Naive B cell (primary cell): ENCODE data around the gene GFOD1. TPM values are rescaled to one million over a fixed set of nuclear protein-coding genes. Genes with fewer than 3 reads are reported as not detected.
"Not testable (repeated sequence)": the region's sequence is repeated elsewhere in the genome, so short reads cannot be mapped to it uniquely, and the experiment has no call there.

Experiments used
- ATAC-seq, 2 donors: fragments of 150-1000 bp; cut with Tn5 transposase; 2 replicates each; pipeline ENCODE4 v1.10.0; 2021; ENCODE audit warnings: low read depth in 2 of 2, mild to moderate bottlenecking in 2 of 2, moderate library complexity in 2 of 2
- DNase-seq: peaks from one replicate; pipeline ENCODE4 v3.0.0; 2022
- H3K27ac Mint-ChIP-seq, 6 donors: one replicate each; pipeline ENCODE4 v1.8.0; 2020 to 2022; ENCODE audit warnings: mild to moderate bottlenecking in 6 of 6, mixed read lengths in 6 of 6, moderate library complexity in 5 of 6, inconsistent platforms in 2 of 6
- H3K27me3 Mint-ChIP-seq, 3 donors: one replicate each; pipeline ENCODE4 v1.8.0; 2021 to 2022; ENCODE audit warnings: mixed read lengths in 3 of 3, mild to moderate bottlenecking in 1 of 3
- H3K36me3 Mint-ChIP-seq, 2 donors: one replicate each; pipeline ENCODE4 v1.8.0; 2020 to 2022; ENCODE audit warnings: mixed read lengths in 2 of 2, inconsistent platforms in 1 of 2, mild to moderate bottlenecking in 1 of 2
- H3K4me1 Mint-ChIP-seq, 3 donors: one replicate each; pipeline ENCODE4 v1.8.0; 2020 to 2022; ENCODE audit warnings: mixed read lengths in 3 of 3, inconsistent platforms in 1 of 3, mild to moderate bottlenecking in 1 of 3, moderate library complexity in 1 of 3
- H3K4me3 Mint-ChIP-seq, 8 donors: one replicate each; pipeline ENCODE4 v1.8.0; 2020 to 2022; ENCODE audit warnings: mild to moderate bottlenecking in 8 of 8, mixed read lengths in 8 of 8, moderate library complexity in 8 of 8, inconsistent platforms in 2 of 8
- H3K9me3 Mint-ChIP-seq, 7 donors: one replicate each; pipeline ENCODE4 v1.8.0; 2020 to 2022; ENCODE audit warnings: mixed read lengths in 7 of 7, mild to moderate bottlenecking in 5 of 7, inconsistent platforms in 2 of 7, moderate library complexity in 1 of 7
- polyA plus RNA-seq, 6 donors: library from polyadenylated mRNA; unstranded; fragments of 300-500 nt; fragmentation: Illumina TruSeq; gene quantifications; one replicate each; pipeline ENCODE4 v1.2.3, GENCODE V29; 2021; ENCODE audit warnings: low read depth in 6 of 6

The GFOD1 gene
- polyA plus RNA-seq, 6 donors from 2014 or later, result 2.9 to 10.7 (median 5.4) TPM

DNA sequence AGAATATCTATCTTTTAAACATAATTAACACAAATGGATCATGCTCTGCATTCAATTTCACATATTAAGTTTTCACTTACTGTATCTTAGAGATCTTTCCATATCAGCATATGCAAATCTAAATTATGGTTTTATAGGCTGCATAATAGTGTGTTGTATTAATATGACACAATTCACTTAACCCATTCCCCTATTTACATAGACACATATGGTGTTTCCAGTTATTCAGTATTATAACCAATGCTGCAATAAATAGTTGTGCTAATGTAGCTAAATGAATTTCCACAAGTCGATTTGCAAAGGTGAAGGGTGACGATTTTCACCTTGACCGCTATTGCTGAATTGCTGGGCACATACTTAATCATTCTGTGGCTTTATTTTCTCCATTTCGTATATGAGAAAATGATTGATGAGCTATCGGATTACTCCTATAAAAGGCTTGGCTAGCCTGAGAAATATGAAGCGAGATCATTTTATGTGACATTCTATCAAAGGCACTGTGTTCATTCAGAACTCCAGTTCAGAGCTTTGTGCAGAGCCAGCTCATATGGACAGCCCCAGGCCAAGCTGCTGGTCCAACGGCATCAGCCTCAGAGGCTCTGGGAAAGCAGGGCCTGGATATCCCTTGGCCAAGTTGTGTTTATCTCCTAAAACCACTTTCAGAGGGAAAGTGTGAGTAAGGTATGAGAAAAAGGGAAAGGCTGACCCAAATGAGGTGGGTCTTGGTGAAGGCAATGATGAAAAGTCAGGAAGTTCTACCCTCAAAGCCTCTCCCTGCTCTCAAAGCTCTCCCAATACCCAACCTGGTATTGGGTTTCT lies 50.8 kb downstream of the GFOD1 start:
- Mint-ChIP-seq H3K27me3 (no peaks in the 10 kb centered on the region), H3K4me1 (peaks cover 18 to 34% (median 23%) of the 10 kb centered on the region in 3 donors), H3K4me3 (no peak overlapping the region), H3K36me3 (no peaks in the 10 kb centered on the region), H3K9me3 (peaks cover 0 to 4% (median 0%) of the 10 kb centered on the region in 7 donors), H3K27ac (no peak overlapping the region)
- no peak for DNase-seq
- ATAC-seq, result no peak

DNA sequence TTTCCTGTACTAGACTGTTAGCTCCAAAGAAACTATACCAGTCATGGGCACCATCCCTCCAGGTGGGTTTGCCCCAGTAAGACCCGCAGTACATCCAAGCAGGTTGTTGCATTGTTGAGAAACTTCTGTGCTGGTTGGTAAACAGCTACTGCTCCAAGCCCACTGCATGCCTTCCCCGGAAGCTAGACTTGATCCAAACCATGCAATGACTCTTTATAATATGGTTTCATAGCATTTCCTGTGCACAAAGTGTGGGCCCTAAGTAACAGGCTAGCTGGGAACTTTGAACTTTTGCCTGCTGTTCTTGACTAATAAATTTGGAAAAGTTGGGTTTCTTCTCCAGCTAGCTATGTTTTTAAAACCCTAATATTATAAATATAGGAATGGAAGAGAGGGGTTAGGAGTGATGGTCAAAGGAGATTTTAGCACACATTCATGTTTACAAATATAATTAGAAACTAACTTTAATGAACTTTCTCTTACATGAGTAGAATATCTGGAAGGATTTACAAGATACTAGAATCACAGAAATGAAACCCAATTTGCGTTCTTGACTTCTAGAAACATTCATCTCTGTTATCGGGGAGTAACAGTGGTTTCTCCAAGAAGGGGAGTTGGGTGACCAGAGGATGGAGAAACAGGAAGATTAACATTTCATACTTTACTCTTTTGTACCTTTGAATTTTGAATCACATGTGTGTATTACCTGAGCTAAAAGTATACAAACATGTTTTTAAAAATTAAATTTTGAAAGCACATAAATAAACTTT lies 51.7 kb downstream of the GFOD1 start:
- H3K36me3 Mint-ChIP-seq, result no peaks in the 10 kb centered on the region
- ATAC-seq (no peak), DNase-seq (no peak)
- H3K4me3 Mint-ChIP-seq, result peak overlapping the region in 1 of 8 donors; percentile 75
- H3K4me1 Mint-ChIP-seq, result peaks cover 27 to 44% (median 28%) of the 10 kb centered on the region in 3 donors
- H3K27me3 Mint-ChIP-seq, result no peaks in the 10 kb centered on the region
- peak overlapping the region in 2 of 6 donors; percentile 38 to 40 for H3K27ac Mint-ChIP-seq
- peaks cover 0 to 4% (median 0%) of the 10 kb centered on the region in 7 donors for H3K9me3 Mint-ChIP-seq

DNA sequence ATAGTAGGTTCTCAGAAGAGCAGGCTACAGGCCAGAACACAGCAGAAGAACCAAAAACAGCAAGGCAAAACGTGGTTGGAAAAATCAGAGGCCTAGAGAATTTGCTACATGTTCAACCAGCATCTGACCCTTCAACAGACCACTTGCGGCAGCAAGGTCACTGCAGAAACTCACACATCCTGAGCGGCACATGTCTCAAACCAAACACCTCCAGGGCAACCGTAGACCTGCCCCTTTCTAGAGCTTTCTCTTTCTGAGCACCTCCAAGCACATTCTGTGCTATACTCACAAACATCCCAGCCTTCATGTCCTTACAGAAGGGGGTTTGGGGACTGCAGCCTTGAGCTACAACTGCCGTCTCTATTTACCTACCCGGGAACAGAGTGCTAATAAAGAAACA lies 52.6 kb downstream of the GFOD1 start:
- Mint-ChIP-seq H3K27me3 (no peaks in the 10 kb centered on the region), H3K36me3 (no peaks in the 10 kb centered on the region), H3K4me3 (no peak overlapping the region), H3K27ac (peak overlapping the region in 1 of 6 donors; percentile 5), H3K9me3 (peaks cover 0 to 4% (median 0%) of the 10 kb centered on the region in 7 donors), H3K4me1 (peaks cover 27 to 45% (median 29%) of the 10 kb centered on the region in 3 donors)
- DNase-seq, result no peak
- ATAC-seq, result no peak

DNA sequence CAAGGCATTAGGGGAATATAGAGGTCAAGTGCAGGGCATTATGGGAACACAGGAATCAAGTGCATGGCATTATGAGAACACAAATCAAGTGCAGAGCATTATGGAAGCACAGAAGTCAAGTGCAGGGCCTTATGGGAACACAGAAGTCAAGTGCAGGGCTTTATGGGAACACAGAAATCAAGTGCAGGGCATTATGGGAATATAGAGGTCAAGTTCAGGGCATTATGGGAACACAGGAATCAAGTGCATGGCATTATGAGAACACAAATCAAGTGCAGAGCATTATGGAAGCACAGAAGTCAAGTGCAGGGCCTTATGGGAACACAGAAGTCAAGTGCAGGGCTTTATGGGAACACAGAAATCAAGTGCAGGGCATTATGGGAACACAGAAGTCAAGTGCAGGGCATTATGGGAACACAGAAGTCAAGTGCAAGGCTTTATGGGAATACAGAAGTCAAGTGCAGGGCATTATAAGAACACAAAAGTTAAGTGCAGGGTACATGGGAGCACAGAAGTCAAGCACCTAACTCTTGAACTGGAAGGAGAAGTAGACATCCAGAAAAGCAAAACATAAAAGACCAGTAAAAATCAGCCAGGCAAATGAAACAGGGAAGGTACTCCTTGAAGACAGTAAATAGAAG lies 53.1 kb downstream of the GFOD1 start:
- not testable (repeated sequence) for H3K27me3 Mint-ChIP-seq, H3K9me3 Mint-ChIP-seq, H3K36me3 Mint-ChIP-seq, DNase-seq, H3K4me3 Mint-ChIP-seq, ATAC-seq
- peaks cover 27 to 48% (median 29%) of the 10 kb centered on the region in 3 donors for H3K4me1 Mint-ChIP-seq
- peak overlapping the region in 3 of 6 donors; percentile 1 to 74 (median 57) for H3K27ac Mint-ChIP-seq

DNA sequence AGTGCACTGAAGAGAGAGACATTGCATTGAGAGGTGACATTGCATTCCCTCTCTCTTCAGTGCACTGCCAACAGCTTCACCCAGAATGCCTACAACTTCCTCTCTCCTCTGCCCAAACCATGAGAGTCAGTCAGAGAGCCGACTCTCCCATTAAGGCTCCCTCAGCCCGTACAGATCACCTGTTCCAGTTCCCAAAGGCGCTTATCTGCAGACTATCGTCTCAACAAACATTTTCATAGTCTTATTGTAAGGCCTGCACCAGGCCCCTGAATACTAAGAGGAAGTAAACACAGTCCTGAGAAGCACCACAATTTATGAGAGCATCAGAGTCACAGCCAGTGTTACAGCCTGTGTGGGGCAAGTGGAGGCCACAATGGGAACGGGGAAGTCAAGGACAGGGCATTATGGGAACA lies 53.7 kb downstream of the GFOD1 start:
- Mint-ChIP-seq H3K4me1 (peaks cover 27 to 53% (median 32%) of the 10 kb centered on the region in 3 donors), H3K36me3 (no peaks in the 10 kb centered on the region), H3K4me3 (peak overlapping the region in 4 of 8 donors; percentile 34 to 72 (median 46)), H3K9me3 (peaks cover 0 to 4% (median 0%) of the 10 kb centered on the region in 7 donors), H3K27me3 (no peaks in the 10 kb centered on the region), H3K27ac (peak overlapping the region in 5 of 6 donors; percentile 50 to 91 (median 74))
- ATAC-seq, result peak; percentile 67 to 69
- DNase-seq, result no peak

DNA sequence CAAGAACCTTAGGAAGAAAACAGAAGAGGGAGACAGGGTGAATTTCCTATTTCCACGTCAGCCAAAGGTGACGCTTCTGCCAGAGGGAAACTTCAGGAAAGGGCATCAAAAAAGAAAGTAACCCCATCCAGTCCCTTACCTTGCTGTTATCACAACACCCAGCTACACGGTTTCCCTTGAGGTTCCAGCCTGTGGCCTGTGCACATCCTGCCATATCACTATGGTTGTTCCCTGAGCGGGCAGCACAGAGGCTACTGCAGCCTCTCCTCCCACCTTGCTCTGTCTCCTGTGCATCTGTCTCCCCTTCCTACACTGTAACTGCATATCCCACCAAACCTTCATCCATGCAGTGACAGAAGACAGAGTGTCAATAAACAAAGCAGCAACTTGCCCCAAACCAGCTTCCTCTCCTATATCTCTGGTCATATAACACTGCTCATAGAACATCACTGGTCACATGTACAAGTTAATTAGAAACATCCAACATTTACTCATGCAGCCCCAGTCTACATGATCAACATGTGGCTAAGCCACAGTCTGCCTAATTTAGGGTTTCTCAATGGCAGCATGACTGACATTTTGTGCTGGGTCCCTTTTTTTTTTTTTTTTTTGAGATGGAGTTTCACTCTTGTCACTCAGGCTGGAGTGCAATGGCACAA lies 54.7 kb downstream of the GFOD1 start:
- no peak for DNase-seq
- Mint-ChIP-seq H3K27ac (peak overlapping the region in 4 of 6 donors; percentile 1 to 33 (median 20)), H3K27me3 (no peaks in the 10 kb centered on the region), H3K4me3 (no peak overlapping the region), H3K4me1 (peaks cover 38 to 64% (median 38%) of the 10 kb centered on the region in 3 donors), H3K9me3 (peaks cover 0 to 4% (median 0%) of the 10 kb centered on the region in 7 donors), H3K36me3 (no peaks in the 10 kb centered on the region)
- no peak for ATAC-seq

DNA sequence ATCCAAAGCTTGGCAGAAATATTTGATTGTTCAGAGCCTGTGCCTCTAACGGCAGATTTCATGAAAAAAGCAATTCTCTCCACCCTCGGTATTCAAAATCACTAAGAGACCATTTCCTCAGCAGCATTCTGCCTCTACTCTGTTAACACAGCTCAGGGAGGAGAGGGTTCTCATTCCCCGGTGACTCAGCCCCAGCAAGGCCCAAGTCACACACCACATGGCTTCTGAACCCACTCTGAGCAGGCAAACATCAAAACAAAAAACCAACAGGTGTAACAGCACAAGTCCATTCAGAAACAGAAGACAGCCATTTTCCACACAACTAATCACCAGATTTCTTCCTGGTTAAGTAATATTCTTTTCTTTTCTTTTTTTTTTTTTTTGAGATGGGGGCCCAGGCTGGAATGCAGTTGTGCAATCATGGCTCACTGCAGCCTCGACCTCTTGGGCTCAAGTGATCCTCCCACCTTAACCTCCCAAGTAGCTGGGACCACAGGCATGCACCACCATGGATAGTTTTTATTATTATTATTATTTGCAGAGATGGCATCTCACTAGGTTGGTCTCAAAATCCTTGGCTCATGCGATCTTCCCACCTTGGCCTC lies 55.4 kb downstream of the GFOD1 start:
- DNase-seq (no peak), ATAC-seq (no peak)
- Mint-ChIP-seq H3K27me3 (no peaks in the 10 kb centered on the region), H3K36me3 (no peaks in the 10 kb centered on the region), H3K27ac (peak overlapping the region in 5 of 6 donors; percentile 1 to 75 (median 57)), H3K4me1 (peaks cover 38 to 71% (median 41%) of the 10 kb centered on the region in 3 donors), H3K4me3 (peak overlapping the region in 1 of 8 donors; percentile 30), H3K9me3 (peaks cover 0 to 4% (median 0%) of the 10 kb centered on the region in 7 donors)

DNA sequence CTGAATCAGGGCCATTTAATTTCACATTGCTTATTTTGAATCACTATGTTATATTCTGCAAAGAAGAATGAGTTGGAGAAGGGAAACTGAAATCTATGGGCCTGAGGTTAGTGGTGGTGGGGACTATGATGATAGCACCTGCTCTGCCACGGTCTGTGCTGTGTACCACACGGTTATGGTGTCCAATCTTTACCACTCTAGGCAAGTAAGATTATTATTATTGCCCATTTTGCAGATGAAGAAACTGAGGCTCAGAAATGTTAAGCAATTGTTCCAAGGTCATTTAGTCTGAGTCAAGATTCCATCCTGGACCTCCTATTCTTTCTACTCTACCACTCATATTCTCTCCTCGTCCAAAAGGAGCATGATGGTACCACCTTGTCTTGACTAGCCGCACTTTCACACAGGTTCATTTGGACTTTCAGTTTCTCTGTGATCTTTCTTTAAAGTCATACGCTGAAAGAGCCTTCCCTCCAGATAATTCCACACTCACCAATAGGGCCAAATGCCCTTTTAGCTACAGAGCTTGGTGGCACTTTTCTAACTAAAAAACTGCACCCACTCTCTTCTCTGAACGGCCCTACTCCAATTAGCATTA lies 56.2 kb downstream of the GFOD1 start:
- ATAC-seq, result no peak
- H3K4me3 Mint-ChIP-seq, result no peak overlapping the region
- H3K27ac Mint-ChIP-seq, result peak overlapping the region in 4 of 6 donors; percentile 9 to 49 (median 23)
- DNase-seq, result no peak
- no peaks in the 10 kb centered on the region for H3K36me3 Mint-ChIP-seq
- H3K4me1 Mint-ChIP-seq, result peaks cover 41 to 76% (median 44%) of the 10 kb centered on the region in 3 donors
- H3K9me3 Mint-ChIP-seq, result peaks cover 0 to 4% (median 0%) of the 10 kb centered on the region in 7 donors
- no peaks in the 10 kb centered on the region for H3K27me3 Mint-ChIP-seq

DNA sequence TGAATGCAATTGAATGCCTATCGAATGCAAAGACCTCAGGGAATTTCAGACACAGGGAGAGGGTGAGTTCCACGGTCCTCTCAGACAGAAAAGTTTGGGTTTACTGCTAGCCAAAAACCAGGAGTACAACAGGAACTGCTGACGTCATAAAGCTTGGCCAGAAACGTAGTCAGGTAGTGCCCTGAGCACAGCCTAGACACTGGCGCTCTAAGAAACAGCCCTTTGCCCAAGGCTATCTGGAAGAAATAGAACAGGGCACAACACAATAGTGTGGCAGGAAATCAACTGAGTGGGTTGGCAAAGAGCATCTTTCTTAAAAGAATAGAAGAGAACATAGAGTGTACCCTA lies 58.0 kb downstream of the GFOD1 start:
- Mint-ChIP-seq H3K9me3 (peaks cover 0 to 4% (median 0%) of the 10 kb centered on the region in 7 donors), H3K27ac (peak overlapping the region in 3 of 6 donors; percentile 7 to 96 (median 48)), H3K4me3 (no peak overlapping the region), H3K27me3 (no peaks in the 10 kb centered on the region), H3K36me3 (no peaks in the 10 kb centered on the region), H3K4me1 (peaks cover 39 to 71% (median 52%) of the 10 kb centered on the region in 3 donors)
- ATAC-seq (no peak), DNase-seq (no peak)

DNA sequence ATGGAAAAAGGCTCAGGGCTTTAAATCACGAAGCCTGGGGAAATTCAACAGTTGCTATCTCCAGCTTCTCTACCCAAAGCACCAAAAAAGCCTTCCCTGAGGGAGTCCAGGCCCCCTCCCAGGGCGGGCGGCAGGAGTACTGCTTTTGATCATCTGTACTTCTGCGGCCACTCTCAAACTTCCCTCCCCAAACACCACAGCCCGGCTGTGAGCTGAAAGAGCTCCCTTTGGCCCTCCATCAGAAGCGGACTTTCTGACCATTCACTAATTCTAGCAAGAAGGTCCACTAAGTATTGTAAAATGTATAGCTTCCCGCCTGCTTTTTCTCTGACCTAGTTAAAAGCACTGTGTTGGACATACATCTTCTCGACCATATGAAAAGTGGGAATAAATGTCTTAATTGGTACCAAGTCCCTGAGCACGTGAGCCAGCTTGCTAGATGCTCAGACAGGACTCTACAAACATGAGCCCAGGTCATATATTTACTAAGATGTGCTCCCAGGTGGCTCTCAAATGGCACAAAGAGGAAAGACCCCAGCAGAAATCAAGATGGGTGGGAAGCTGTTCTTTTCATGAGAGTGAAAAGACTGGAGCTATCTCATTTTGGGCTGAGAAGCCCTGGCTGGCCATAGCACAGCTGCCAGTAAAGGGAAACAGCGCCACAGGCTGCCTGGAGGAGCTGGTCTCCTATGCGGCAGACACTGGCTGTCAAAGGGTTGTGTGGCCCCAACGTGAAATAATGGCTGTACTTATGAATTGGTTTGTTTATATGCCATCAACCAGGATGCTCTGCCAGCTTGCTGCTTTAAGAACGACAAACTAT lies 58.6 kb downstream of the GFOD1 start:
- no peaks in the 10 kb centered on the region for H3K36me3 Mint-ChIP-seq
- peak overlapping the region in 7 of 8 donors; percentile 63 to 84 (median 76) for H3K4me3 Mint-ChIP-seq
- peaks cover 35 to 66% (median 48%) of the 10 kb centered on the region in 3 donors for H3K4me1 Mint-ChIP-seq
- H3K27me3 Mint-ChIP-seq, result no peaks in the 10 kb centered on the region
- DNase-seq (peak; percentile 8), ATAC-seq (peak in 1 of 2 donors; percentile 2)
- peaks cover 0 to 2% (median 0%) of the 10 kb centered on the region in 7 donors for H3K9me3 Mint-ChIP-seq
- H3K27ac Mint-ChIP-seq, result peak overlapping the region; percentile 88 to 97 (median 96)

DNA sequence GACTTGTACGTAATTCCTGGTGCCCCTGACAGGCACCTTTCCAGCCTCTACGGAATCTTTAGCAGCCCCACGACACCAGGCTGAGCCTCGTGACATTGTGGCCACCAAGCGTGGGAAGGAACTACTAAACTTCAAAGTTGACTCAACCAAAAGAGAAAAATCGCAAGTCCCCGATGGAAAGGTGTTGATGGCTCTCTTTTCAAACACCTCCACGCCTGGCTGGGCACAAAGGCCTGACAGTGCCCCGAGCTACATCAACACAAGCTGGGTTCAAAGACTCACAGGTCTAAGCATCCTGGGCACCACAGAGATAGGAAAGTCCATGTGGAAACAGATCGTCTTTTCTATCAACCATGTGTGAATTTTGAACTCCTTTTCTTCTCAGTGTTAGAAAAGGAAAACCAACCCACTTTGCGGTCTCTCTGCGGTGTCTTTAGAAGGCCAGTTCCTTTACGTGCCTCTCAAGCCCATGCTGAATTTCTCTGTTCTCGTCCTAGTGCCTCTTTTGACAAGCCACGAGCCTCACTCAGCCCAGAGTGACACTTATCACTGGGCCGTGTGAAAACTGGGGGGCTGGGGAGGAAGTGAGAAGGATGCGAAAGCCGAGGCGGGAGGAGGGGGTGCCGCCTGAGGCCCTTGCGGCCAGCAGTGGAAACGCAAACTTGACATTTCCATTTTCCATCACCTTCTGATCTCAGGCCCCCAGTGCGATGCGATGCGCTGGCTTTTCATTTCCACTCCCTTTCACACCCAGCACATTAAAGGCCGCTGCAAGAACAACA lies 59.4 kb downstream of the GFOD1 start:
- Mint-ChIP-seq H3K36me3 (no peaks in the 10 kb centered on the region), H3K4me3 (peak overlapping the region; percentile 63 to 84 (median 77)), H3K27ac (peak overlapping the region; percentile 88 to 97 (median 96)), H3K27me3 (no peaks in the 10 kb centered on the region), H3K4me1 (peaks cover 32 to 58% (median 44%) of the 10 kb centered on the region in 3 donors), H3K9me3 (no peaks in the 10 kb centered on the region)
- ATAC-seq (peak; percentile 94 to 96), DNase-seq (peak; percentile 84)
